LNCAP (cell line): ENCODE results near the gene CCP110.

Experiments
- CTCF ChIP-seq: fragments of 450-650 bp; IDR thresholded peaks from 2 replicates; pipeline ENCODE4 v1.5.1; 2017; ENCODE audit warnings: mild to moderate bottlenecking

Gene CCP110

GRCh38 chr16:19599968-19600716, 76.4 kb downstream of the CCP110 start:
- no peak for TF ChIP-seq CTCF

DNA sequence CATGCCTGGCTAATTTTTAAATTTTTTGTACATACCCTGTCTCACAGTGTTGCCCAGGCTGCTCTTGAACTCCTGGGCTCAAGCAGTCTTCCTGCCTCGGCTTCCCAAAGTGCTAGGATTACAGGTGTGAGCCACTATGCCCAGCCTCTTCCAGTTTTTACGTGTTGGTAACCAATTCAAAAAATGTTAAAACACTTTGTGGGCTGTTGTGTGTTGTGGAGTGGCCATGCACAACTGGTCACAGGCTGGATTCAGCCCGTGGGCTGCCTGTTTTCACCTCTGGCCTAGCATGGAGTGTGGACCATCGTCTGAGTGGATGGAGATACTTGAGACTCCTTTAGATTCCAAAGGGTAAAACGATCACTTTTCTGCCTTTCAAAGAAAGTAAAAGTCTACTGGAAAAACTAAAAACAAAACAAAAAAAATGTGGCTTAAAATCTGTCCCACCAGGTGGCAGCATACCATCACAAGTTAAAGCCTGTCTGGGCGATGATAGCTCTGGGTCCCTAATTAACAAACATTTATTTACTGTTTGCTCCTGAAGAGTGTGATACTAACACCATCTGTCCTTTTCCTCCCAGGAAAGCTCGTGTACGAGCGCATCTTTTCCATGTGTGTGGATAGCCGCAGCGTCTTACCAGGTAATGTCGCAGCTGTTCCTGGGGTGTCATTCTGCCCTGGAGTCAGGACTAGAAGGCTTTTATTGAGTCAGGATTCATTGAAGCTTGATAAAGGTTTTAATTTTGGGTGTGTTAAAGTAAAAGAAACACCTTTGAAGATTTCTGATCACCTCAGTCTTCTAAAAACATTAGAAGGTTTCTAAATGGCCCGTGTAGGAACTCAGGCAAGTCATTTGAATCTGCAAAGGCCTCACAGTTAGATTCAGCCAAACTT, 77.6 kb downstream of the CCP110 start:
- TF ChIP-seq CTCF: peak; percentile 73
